IMR-90 (cell line): ENCODE data around the gene CPLX4. TPM values are rescaled to one million over a fixed set of nuclear protein-coding genes. Genes with fewer than 3 reads are reported as not detected.

Experiments used
- ATAC-seq: fragments of 200-7000 bp; cut with Tn5 transposase; 2 replicates; pipeline ENCODE4 v1.9.1; 2020; ENCODE audit warnings: low read depth, mild to moderate bottlenecking, moderate library complexity
- BruUV-seq: library from RNA; stranded (reverse); fragments of 400-500 nt; replicated peaks from 2 replicates; lab custom pipeline; 2021; lab: Mats Ljungman, UMichigan
- CTCF ChIA-PET: fragments of 300-600 bp; formaldehyde crosslinking; extraction: SDS; loops from one replicate; lab custom pipeline; 2021; ENCODE audit warnings: antibody characterized with exemption; lab: Yijun Ruan, JAX
- POLR2A ChIA-PET: fragments of 300-600 bp; sonication (Branson Sonifier 250); formaldehyde crosslinking; loops from one replicate; lab custom pipeline; 2022; ENCODE audit warnings: antibody characterized with exemption; ENCODE audit not compliant: unreplicated experiment; lab: Charles Lee
- DNase-seq: peaks from one replicate; pipeline ENCODE4 v3.0.0; 2013
- H2AFZ ChIP-seq: replicated peaks from 2 replicates; pipeline ENCODE3; 2013; ENCODE audit warnings: low read length, mild to moderate bottlenecking; ENCODE audit not compliant: poor library complexity
- H2AK5ac ChIP-seq: 2 replicates; pipeline ENCODE4 v1.6.1; 2013; ENCODE audit warnings: low read depth, low read length, inconsistent platforms
- H2AK9ac ChIP-seq: replicated peaks from 2 replicates; pipeline ENCODE3; 2013; ENCODE audit warnings: mild to moderate bottlenecking, low read depth, low read length, moderate library complexity; ENCODE audit not compliant: poor library complexity
- H2BK120ac ChIP-seq: 2 replicates; pipeline ENCODE4 v1.6.1; 2013; ENCODE audit warnings: low read depth, low read length, inconsistent platforms
- H2BK15ac ChIP-seq: 3 replicates; pipeline ENCODE4 v1.6.1; 2013; ENCODE audit warnings: low read depth, low read length, inconsistent platforms
- H2BK20ac ChIP-seq: 2 replicates; pipeline ENCODE4 v1.6.1; 2013; ENCODE audit warnings: low read depth, mild to moderate bottlenecking, inconsistent platforms, low read length, moderate library complexity
- H2BK5ac ChIP-seq: 2 replicates; pipeline ENCODE4 v1.6.1; 2013; ENCODE audit warnings: mild to moderate bottlenecking, low read depth, low read length, inconsistent platforms; ENCODE audit not compliant: poor library complexity, severe bottlenecking
- H3K14ac ChIP-seq: replicated peaks from 2 replicates; pipeline ENCODE4 v1.6.1; 2013; ENCODE audit warnings: low read depth, low read length, inconsistent platforms
- H3K18ac ChIP-seq: 2 replicates; pipeline ENCODE4 v1.6.1; 2013; ENCODE audit warnings: low read depth, low read length, control low read depth
- H3K23ac ChIP-seq: 2 replicates; pipeline ENCODE4 v1.6.1; 2013; ENCODE audit warnings: low read depth, low read length, inconsistent platforms
- H3K27ac ChIP-seq: 2 replicates; pipeline ENCODE4 v1.5.1; 2013; ENCODE audit warnings: mild to moderate bottlenecking, control low read depth, low read length; ENCODE audit not compliant: insufficient read depth
- H3K27me3 ChIP-seq: 2 replicates; pipeline ENCODE4 v1.6.1; 2013; ENCODE audit warnings: low read length; ENCODE audit not compliant: control insufficient read depth, insufficient read depth
- H3K36me3 ChIP-seq: 2 replicates; pipeline ENCODE4 v1.6.1; 2013; ENCODE audit warnings: low read length, mixed read lengths; ENCODE audit not compliant: control insufficient read depth, insufficient read depth
- H3K4ac ChIP-seq: 2 replicates; pipeline ENCODE4 v1.6.1; 2013; ENCODE audit warnings: low read depth, low read length, inconsistent platforms
- H3K4me1 ChIP-seq: 2 replicates; pipeline ENCODE4 v1.6.1; 2013; ENCODE audit warnings: low read length, mixed read lengths; ENCODE audit not compliant: control insufficient read depth, insufficient read depth
- H3K4me2 ChIP-seq: 2 replicates; pipeline ENCODE4 v1.6.1; 2013; ENCODE audit warnings: low read depth, mild to moderate bottlenecking, control low read depth, low read length, moderate library complexity
- H3K4me3 ChIP-seq: 2 replicates; pipeline ENCODE4 v1.5.1; 2013; ENCODE audit warnings: low read depth, mild to moderate bottlenecking, control low read depth, low read length, moderate library complexity; ENCODE audit not compliant: insufficient read depth
- H3K56ac ChIP-seq: 2 replicates; pipeline ENCODE4 v1.6.1; 2013; ENCODE audit warnings: low read length, inconsistent platforms; ENCODE audit not compliant: insufficient read depth; ENCODE audit errors: extremely low read depth
- H3K79me1 ChIP-seq, 2 experiments: 2 replicates each; pipeline ENCODE4 v1.6.1; 2013; ENCODE audit warnings: low read length in 2 of 2, inconsistent platforms in 1 of 2, low read depth in 1 of 2
- H3K9ac ChIP-seq: 2 replicates; pipeline ENCODE4 v1.6.1; 2013; ENCODE audit warnings: low read depth, low read length, control low read depth
- H3K9me1 ChIP-seq: 2 replicates; pipeline ENCODE4 v1.6.1; 2013; ENCODE audit warnings: low read length, inconsistent platforms; ENCODE audit not compliant: insufficient read depth
- H3K9me3 ChIP-seq: 2 replicates; pipeline ENCODE4 v1.6.1; 2013; ENCODE audit warnings: low read length; ENCODE audit not compliant: control insufficient read depth, insufficient read depth
- H4K20me1 ChIP-seq: 2 replicates; pipeline ENCODE4 v1.6.1; 2013; ENCODE audit warnings: low read length, inconsistent platforms; ENCODE audit not compliant: insufficient read depth
- H4K5ac ChIP-seq: 2 replicates; pipeline ENCODE4 v1.6.1; 2013; ENCODE audit warnings: mild to moderate bottlenecking, low read depth, low read length, control low read depth
- H4K8ac ChIP-seq, 2 experiments: 2 replicates each; pipeline ENCODE4 v1.6.1; 2013; ENCODE audit warnings: low read depth in 2 of 2, low read length in 2 of 2, control low read depth in 1 of 2, inconsistent platforms in 1 of 2
- H4K91ac ChIP-seq: 2 replicates; pipeline ENCODE4 v1.6.1; 2013; ENCODE audit warnings: low read depth, low read length, inconsistent platforms; ENCODE audit not compliant: insufficient read depth
- BHLHE40 ChIP-seq: fragments of 150-350 bp; IDR thresholded peaks from 2 replicates; pipeline ENCODE4 v1.6.1; 2016; ENCODE audit warnings: mild to moderate bottlenecking, low read depth, low read length
- CEBPB ChIP-seq: IDR thresholded peaks from 2 replicates; pipeline ENCODE4 v1.6.1; 2012; ENCODE audit warnings: low read depth, low read length, improper control_type of control experiment
- CTCF ChIP-seq: conservative IDR thresholded peaks from 2 replicates; pipeline ENCODE4 v1.5.1; 2012; ENCODE audit warnings: mild to moderate bottlenecking, low read depth, low read length, improper control_type of control experiment
- ELK1 ChIP-seq: fragments of 150-350 bp; IDR thresholded peaks from 2 replicates; pipeline ENCODE4 v1.6.1; 2016; ENCODE audit warnings: low read depth, mild to moderate bottlenecking, low read length, moderate library complexity, borderline replicate concordance
- FOS ChIP-seq: fragments of 150-350 bp; IDR thresholded peaks from 2 replicates; pipeline ENCODE4 v1.6.1; 2016; ENCODE audit warnings: low read depth, low read length
- MAFK ChIP-seq: IDR thresholded peaks from 2 replicates; pipeline ENCODE4 v1.6.1; 2012; ENCODE audit warnings: low read depth, low read length, improper control_type of control experiment
- MAZ ChIP-seq: IDR thresholded peaks from 2 replicates; pipeline ENCODE4 v1.6.1; 2012; ENCODE audit warnings: low read depth, mild to moderate bottlenecking, low read length, improper control_type of control experiment, moderate library complexity, borderline replicate concordance
- MXI1 ChIP-seq: IDR thresholded peaks from 2 replicates; pipeline ENCODE4 v1.6.1; 2012; ENCODE audit warnings: low read depth, mild to moderate bottlenecking, low read length, moderate library complexity, borderline replicate concordance
- POLR2A ChIP-seq: IDR thresholded peaks from 2 replicates; pipeline ENCODE4 v1.6.1; 2012; ENCODE audit warnings: mild to moderate bottlenecking, low read depth, low read length
- RAD21 ChIP-seq: IDR thresholded peaks from 2 replicates; pipeline ENCODE4 v1.6.1; 2012; ENCODE audit warnings: low read length, improper control_type of control experiment
- RCOR1 ChIP-seq: IDR thresholded peaks from 2 replicates; pipeline ENCODE4 v1.6.1; 2012; ENCODE audit warnings: mild to moderate bottlenecking, low read length, improper control_type of control experiment; ENCODE audit not compliant: insufficient replicate concordance
- RFX5 ChIP-seq: IDR thresholded peaks from 2 replicates; pipeline ENCODE4 v1.8.0; 2012; ENCODE audit warnings: low read depth, mild to moderate bottlenecking, low read length, moderate library complexity
- WGBS, 2 experiments: methylation state at CpG; one replicate each; pipeline versions ENCODE4 v1.1.5 to v1.1.7; 2013; ENCODE audit warnings: missing lambda C conversion rate in 2 of 2; ENCODE audit not compliant: insufficient read length in 1 of 2; ENCODE audit errors: extremely low coverage in 2 of 2; 5-methylcytosine and 5-hydroxymethylcytosine counted together
- dilution Hi-C: fragments of 300-500 bp; cut with HindIII; formaldehyde crosslinking; loops from one replicate; pipeline ENCODE4 v1.14.3; 2018; ENCODE audit warnings: low sequenced_read_pairs; ENCODE audit not compliant: unreplicated experiment
- in situ Hi-C: fragments of 300-500 bp; cut with MboI; formaldehyde crosslinking; loops from 3 replicates; pipeline ENCODE4 v1.14.3; 2019; ENCODE audit warnings: low sequenced_read_pairs, inconsistent platforms, mixed read lengths
- intact Hi-C: fragments of 100-400 bp; cut with micrococcal nuclease; formaldehyde crosslinking; loops from 2 replicates; pipeline ENCODE4 v1.10.0; 2022
- polyA plus RNA-seq, 3 experiments: library from polyadenylated mRNA; depleted of rRNA; stranded (reverse); fragments of >200 nt; gene quantifications; 2 replicates each; pipeline ENCODE4 v1.2.3, GENCODE V29; 2012; ENCODE audit warnings: low replicate concordance in 1 of 3
- total RNA-seq: library from RNA; depleted of rRNA; stranded (reverse); fragments of >200 nt; gene quantifications from 2 replicates; pipeline ENCODE4 v1.2.3, GENCODE V29; 2012

The CPLX4 gene
- total and polyA plus RNA-seq, 2 of the 4 experiments (the other 2 are of a cell fraction): not detected

GRCh38 chr18:59303006-59303405 is 15.4 kb downstream of the CPLX4 start:
- CTCF ChIA-PET: interaction anchor here (4.4 kb wide), 1 partner anchor 100 kb away, joined by 21 read pairs; no protein-coding TSS in a partner anchor
- no peak for TF ChIP-seq CEBPB
- no peak for TF ChIP-seq POLR2A
- TF ChIP-seq RAD21: no peak
- TF ChIP-seq RCOR1: no peak
- TF ChIP-seq MAFK: no peak
- TF ChIP-seq CTCF: no peak
- no peak for TF ChIP-seq MAZ
- no peak for TF ChIP-seq FOS
- no peak for TF ChIP-seq ELK1
- no peak for TF ChIP-seq MXI1
- TF ChIP-seq RFX5: no peak
- no peak for TF ChIP-seq BHLHE40
- no peaks in the 10 kb centered on the region for H3K9me1 ChIP-seq

More at GRCh38 chr18:59303006-59303405, 15.4 kb downstream of the CPLX4 start:
- Histone ChIP-seq H3K14ac (no peak overlapping the region), H2BK120ac (no peak overlapping the region), H3K27me3 (peaks cover 60% of the 10 kb centered on the region), H3K4me1 (no peaks in the 10 kb centered on the region), H3K36me3 (no peaks in the 10 kb centered on the region), H2BK15ac (no peak overlapping the region), H3K18ac (no peak overlapping the region), H3K56ac (no peak overlapping the region), H3K79me1 (no peaks in the 10 kb centered on the region), H2AFZ (no peak overlapping the region), H2AK9ac (no peak overlapping the region), H2BK20ac (no peak overlapping the region), H3K4ac (no peak overlapping the region), H3K9ac (no peak overlapping the region), H3K23ac (no peak overlapping the region), H4K5ac (no peak overlapping the region), H3K27ac (no peak overlapping the region), H4K8ac (no peak overlapping the region), H3K4me3 (no peak overlapping the region), H4K20me1 (no peaks in the 10 kb centered on the region), H4K91ac (no peak overlapping the region), H2BK5ac (no peak overlapping the region), H3K4me2 (no peak overlapping the region), H2AK5ac (no peak overlapping the region), H3K9me3 (no peaks in the 10 kb centered on the region)
- no peak for DNase-seq
- no TSS peak for BruUV-seq
- intact Hi-C loops (no loop called here), in situ Hi-C loops (no loop called here), dilution Hi-C loops (no loop called here)
- no peak for ATAC-seq
- no CpG with 5 or more reads among the region's 2 CpGs for WGBS, 2 experiments
- POLR2A ChIA-PET: no interaction called here
